Fibroblast of mammary gland (primary cell): ENCODE data around the gene TCF23.

ENCODE experiments used
- DNase-seq: peaks from one replicate; pipeline ENCODE4 v3.0.0-alpha.2; 2010; ENCODE audit warnings: low read depth
- H3K4me3 ChIP-seq: 2 replicates; pipeline ENCODE4 v1.5.1; 2011; ENCODE audit warnings: low read depth, mild to moderate bottlenecking, low read length, moderate library complexity; ENCODE audit not compliant: control insufficient read depth
- TF ChIP-seq, protein P1 (sequence below): conservative IDR thresholded peaks from 2 replicates; pipeline ENCODE4 v1.5.1; 2011; ENCODE audit warnings: low read depth, low read length, inconsistent platforms; ENCODE audit not compliant: control insufficient read depth, insufficient read depth

Gene TCF23

GRCh38 chr2:27158468-27158867 lies 9.7 kb downstream of the TCF23 start:
- no peak overlapping the region for H3K4me3 ChIP-seq
- TF ChIP-seq, protein P1, sequence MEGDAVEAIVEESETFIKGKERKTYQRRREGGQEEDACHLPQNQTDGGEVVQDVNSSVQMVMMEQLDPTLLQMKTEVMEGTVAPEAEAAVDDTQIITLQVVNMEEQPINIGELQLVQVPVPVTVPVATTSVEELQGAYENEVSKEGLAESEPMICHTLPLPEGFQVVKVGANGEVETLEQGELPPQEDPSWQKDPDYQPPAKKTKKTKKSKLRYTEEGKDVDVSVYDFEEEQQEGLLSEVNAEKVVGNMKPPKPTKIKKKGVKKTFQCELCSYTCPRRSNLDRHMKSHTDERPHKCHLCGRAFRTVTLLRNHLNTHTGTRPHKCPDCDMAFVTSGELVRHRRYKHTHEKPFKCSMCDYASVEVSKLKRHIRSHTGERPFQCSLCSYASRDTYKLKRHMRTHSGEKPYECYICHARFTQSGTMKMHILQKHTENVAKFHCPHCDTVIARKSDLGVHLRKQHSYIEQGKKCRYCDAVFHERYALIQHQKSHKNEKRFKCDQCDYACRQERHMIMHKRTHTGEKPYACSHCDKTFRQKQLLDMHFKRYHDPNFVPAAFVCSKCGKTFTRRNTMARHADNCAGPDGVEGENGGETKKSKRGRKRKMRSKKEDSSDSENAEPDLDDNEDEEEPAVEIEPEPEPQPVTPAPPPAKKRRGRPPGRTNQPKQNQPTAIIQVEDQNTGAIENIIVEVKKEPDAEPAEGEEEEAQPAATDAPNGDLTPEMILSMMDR, result no peak
- DNase-seq, result no peak

GRCh38 chr2:27159271-27159670 lies 10.5 kb downstream of the TCF23 start:
- no peak for DNase-seq
- TF ChIP-seq, protein P1, result no peak
- no peak overlapping the region for H3K4me3 ChIP-seq

DNA sequence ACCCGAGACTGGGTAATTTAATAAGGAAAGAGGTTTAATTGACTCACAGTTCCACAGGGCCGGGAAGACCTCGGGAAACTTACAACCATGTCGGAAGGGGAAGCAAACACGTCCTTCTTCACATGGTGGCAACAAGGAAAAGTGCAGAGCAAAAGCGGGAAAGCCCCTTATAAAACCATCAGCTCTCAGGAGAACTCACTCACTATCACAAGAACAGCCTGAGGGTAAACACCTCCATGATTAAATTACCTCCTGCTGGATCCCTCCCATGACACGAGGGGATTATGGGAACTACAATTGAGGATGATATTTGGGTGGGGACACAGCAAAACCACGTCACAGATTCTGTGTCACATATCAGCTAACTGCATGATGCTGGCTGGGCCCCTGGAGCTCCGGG lies 11.4 kb downstream of the TCF23 start:
- TF ChIP-seq, protein P1, result no peak
- DNase-seq, result no peak
- no peak overlapping the region for H3K4me3 ChIP-seq

GRCh38 chr2:27162151-27163121 lies 13.6 kb downstream of the TCF23 start:
- TF ChIP-seq, protein P1, result no peak
- peak; percentile 26 for DNase-seq
- H3K4me3 ChIP-seq, result no peak overlapping the region

GRCh38 chr2:27164960-27165763 lies 16.4 kb downstream of the TCF23 start:
- H3K4me3 ChIP-seq, result no peak overlapping the region
- TF ChIP-seq, protein P1, result no peak
- no peak for DNase-seq

DNA sequence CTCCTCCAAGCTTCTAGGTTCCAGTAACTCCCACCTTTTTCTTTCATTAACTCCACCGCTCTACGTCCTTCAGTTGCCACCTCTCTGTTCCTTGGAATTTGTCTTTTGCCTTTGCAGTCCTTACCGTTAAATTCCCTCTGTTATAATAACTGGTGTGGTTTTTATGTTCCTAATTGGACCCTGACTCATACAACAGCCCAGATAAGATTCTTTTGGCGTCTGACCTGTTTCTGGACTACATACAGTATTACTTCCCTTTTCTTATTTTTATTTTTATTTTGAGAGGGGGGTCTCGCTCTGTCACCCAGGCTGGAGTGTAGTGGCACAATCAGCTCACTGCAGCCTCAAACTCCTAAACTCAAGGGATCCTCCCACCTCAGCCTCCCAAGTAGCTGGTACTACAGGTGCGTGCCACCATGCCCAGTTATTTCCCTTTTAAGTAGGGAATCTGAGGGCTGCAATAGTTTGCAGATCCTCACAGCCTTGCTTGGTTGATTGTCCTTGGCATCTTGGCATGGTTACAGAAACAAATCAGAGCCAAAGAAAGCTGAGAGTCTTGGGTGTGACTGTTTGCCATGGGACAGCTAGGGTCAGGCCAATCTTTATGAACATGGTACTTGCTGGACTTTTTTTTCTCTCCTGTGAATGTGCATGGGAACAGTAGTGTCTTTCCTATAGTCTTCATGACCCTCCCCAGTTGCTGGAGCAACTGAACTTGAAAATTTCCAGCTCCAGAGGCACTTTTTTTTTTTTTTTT lies 22.0 kb downstream of the TCF23 start:
- TF ChIP-seq, protein P1, result no peak
- no peak for DNase-seq
- no peak overlapping the region for H3K4me3 ChIP-seq
